ENCODE measurements around the gene OMP. TPM values are rescaled to one million over a fixed set of nuclear protein-coding genes. Genes with fewer than 3 reads are reported as not detected.

Gene OMP
- total and polyA plus RNA-seq, 2 donors (not counting 3 experiments of a cell fraction or from before 2014, with no cell fraction given): 0.80 TPM; not detected in 1

- ChIA-PET CTCF (interaction anchor here (1.4 to 3.6 kb wide), 3 partner anchors 11 to 49 kb away, joined by 5 to 28 read pairs (median 8); partner anchors contain the start of gene MYO7A), POLR2A (no interaction called here)
- Histone ChIP-seq H3K9ac (replicated peaks; ENCODE audit: extremely low read depth, insufficient read depth, low read length) (no peak overlapping the region), H3K9me1 (replicated peaks; ENCODE audit: control insufficient read depth, extremely low read depth, insufficient read depth, low read length) (no peaks in the 10 kb centered on the region), H3K27ac (ENCODE audit: insufficient read depth, low read depth, low read length) (no peak overlapping the region), H2AFZ (ENCODE audit: low read depth, low read length) (no peak overlapping the region), H3K79me2 (ENCODE audit: control insufficient read depth, insufficient read depth, low read length) (no peaks in the 10 kb centered on the region), H3K4me2 (ENCODE audit: insufficient read depth, low read length) (no peak overlapping the region), H3K4me3 (replicated peaks in 1 of 3; ENCODE audit: insufficient read depth in 1 of 3, low read depth in 1 of 3, low read length in 3 of 3) (no peak overlapping the region), H4K20me1 (replicated peaks; ENCODE audit: control insufficient read depth, extremely low read depth, insufficient read depth, low read length) (no peaks in the 10 kb centered on the region), H3K9me3 (replicated peaks; ENCODE audit: control insufficient read depth, insufficient read depth, low read length) (no peaks in the 10 kb centered on the region), H3K27me3 (ENCODE audit: control insufficient read depth in 2 of 2, insufficient read depth in 2 of 2, low read length in 2 of 2) (no peaks in the 10 kb centered on the region), H3K4me1 (ENCODE audit: control insufficient read depth, extremely low read depth, insufficient read depth, low read length) (peaks cover 8% of the 10 kb centered on the region), H3K36me3 (ENCODE audit: control insufficient read depth in 2 of 2, extremely low read depth in 1 of 2, insufficient read depth in 2 of 2, low read length in 2 of 2) (no peaks in the 10 kb centered on the region)
- intact Hi-C loops (cut with micrococcal nuclease): no loop called here
- DNase-seq (ENCODE audit: low read depth, low spot score) (no peak), FAIRE-seq (no peak)
- BruUV-seq (replicated peaks): no TSS peak
- dilution Hi-C loops (cut with MboI; ENCODE audit: extremely low pct_ligation_motif_present, low sequenced_read_pairs): no loop called here
- no peak for TF ChIP-seq MAX (IDR thresholded peaks at IDR 0.05; ENCODE audit: insufficient read depth, insufficient read length)
- no peak for TF ChIP-seq CTCF (IDR thresholded peaks at IDR 0.05; ENCODE audit: extremely low read depth in 1 of 2, insufficient read depth in 1 of 2, low read depth in 1 of 2, low read length in 2 of 2)
- TF ChIP-seq GATA2 (IDR thresholded peaks at IDR 0.05; ENCODE audit: insufficient read depth, insufficient read length, low read depth, low read length): no peak
- TF ChIP-seq EZH2 (IDR thresholded peaks at IDR 0.05; ENCODE audit: borderline replicate concordance, low read depth, low read length, severe bottlenecking): no peak
- TF ChIP-seq FOS (IDR thresholded peaks at IDR 0.05; ENCODE audit: borderline replicate concordance, insufficient read depth, low read length): no peak
Observed at GRCh38 chr11:77139201-77139600, 36.6 kb downstream of the OMP start.

Data from endothelial cell of umbilical vein (primary cell).